Measurements from ENCODE around the gene LY6G6D. TPM values are rescaled to one million over a fixed set of nuclear protein-coding genes. Genes with fewer than 3 reads are reported as not detected.

Gene LY6G6D
- total and polyA plus RNA-seq, 2 of the 13 experiments (the other 11 are each of a cell fraction or from before 2014, with no cell fraction given), result not detected

DNA sequence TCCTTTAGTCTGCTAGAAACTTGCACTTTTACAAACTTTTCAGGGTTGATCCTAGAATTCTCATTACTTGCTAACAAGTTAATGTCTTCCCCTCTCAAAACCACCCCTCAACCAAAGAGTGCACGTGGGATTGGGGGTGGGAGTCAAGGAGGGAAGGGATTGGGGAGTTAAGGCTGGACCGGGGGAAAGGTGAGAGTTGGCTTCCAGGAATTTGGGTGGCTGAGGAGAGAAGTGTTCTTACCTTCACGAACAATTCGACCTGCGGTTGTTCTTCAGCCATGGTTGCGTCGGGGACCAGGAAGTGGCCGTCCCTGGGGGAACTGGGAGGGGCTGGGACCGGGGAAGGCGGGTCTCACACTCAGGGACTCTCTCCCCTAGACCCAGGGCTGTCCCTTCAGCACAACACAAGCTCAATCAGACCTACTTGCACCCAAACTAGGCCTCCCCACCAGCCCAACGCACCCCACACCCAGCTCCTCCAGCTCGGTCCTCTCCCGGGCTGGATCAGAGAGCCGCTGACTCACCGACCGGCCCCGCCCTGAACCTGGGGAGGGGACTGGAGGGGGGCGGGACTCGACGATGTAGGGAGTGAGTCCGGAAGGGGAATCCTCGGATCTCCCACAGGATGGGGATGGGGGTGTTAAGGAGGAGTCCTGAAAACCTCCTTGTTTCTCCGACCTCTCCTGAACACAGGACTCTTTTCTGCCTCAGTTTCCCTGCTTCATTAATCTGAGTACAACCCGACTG, 21.0 kb downstream of the LY6G6D start, which contains the start of gene CLIC1:
Gene CLIC1, minus strand, starts transcription at position 510 of the 747 bp plus-strand sequence. Its CDS starts 230 bp downstream, at position 280.
- Histone ChIP-seq H3K36me3 (replicated peaks in 1 of 2; ENCODE audit: control insufficient read depth in 1 of 2, insufficient read depth in 2 of 2, low read length in 2 of 2) (peaks cover 16 to 32% of the 10 kb centered on the region in 2 experiments), H3K9me3 (ENCODE audit: low read length) (no peaks in the 10 kb centered on the region), H2AFZ (ENCODE audit: low read length) (no peak within 1 kb of the TSS), H3K4me2 (ENCODE audit: low read depth, low read length) (peak within 1 kb of the TSS; percentile 98), H3K9ac (ENCODE audit: insufficient read depth, low read depth, low read length) (peak within 1 kb of the TSS; percentile 98), H3K79me2 (ENCODE audit: insufficient read depth, low read length) (peaks cover 41% of the 10 kb centered on the region), H3K4me1 (ENCODE audit: insufficient read depth, low read length) (peaks cover 73% of the 10 kb centered on the region), H3K4me3 (replicated peaks in 1 of 3; ENCODE audit: insufficient read depth in 1 of 3, low read depth in 2 of 3, low read length in 3 of 3) (peak within 1 kb of the TSS; percentile 71 to 92 (median 92)), H3K27me3 (ENCODE audit: control insufficient read depth in 1 of 2, insufficient read depth in 2 of 2, low read length in 2 of 2) (no peaks in the 10 kb centered on the region; a peak in 1 of 5 replicates), H4K20me1 (ENCODE audit: insufficient read depth, low read length) (peaks cover 24% of the 10 kb centered on the region; the same call in 1 of the 2 replicates), H3K27ac (ENCODE audit: extremely low read length, insufficient read depth, low read length) (peak within 1 kb of the TSS; percentile 99)
- under 1% methylated on average over 22 of the region's 24 CpGs for WGBS (ENCODE audit: low lambda C conversion rate)
- TSS peak; percentile 60 for BruUV-seq (replicated peaks)
- POLR2A ChIA-PET, result interaction anchor here (0.5 to 11.3 kb wide), 35 partner anchors 7 to 1236 kb away, joined by 3 to 279 read pairs (median 20); partner anchors contain the start of genes ABHD16A, APOM, BAG6 and C6orf47
- peak; percentile 76 for FAIRE-seq
- intact Hi-C loops (cut with micrococcal nuclease; ENCODE audit: unreplicated experiment) (loop anchor here (5.0 kb wide), 2 partner anchors 34 to 71 kb away; partner anchors contain the start of genes ABHD16A and LSM2), in situ Hi-C loops (cut with HindIII; ENCODE audit: extremely low pct_ligation_motif_present, low pct_unique_long_range_greater_than_20kb) (no loop called here)
- CTCF ChIA-PET (ENCODE audit: low intra/inter-chr PET ratio, low total read pairs), result no interaction called here
- peak; percentile 55 for ATAC-seq
- DNase-seq (ENCODE audit: low spot score), result peak; percentile 88
- TF ChIP-seq ZSCAN9 (CRISPR knock-in tag; IDR thresholded peaks at IDR 0.05; ENCODE audit: borderline replicate concordance), result peak; percentile 92
- TF ChIP-seq, protein P1, sequence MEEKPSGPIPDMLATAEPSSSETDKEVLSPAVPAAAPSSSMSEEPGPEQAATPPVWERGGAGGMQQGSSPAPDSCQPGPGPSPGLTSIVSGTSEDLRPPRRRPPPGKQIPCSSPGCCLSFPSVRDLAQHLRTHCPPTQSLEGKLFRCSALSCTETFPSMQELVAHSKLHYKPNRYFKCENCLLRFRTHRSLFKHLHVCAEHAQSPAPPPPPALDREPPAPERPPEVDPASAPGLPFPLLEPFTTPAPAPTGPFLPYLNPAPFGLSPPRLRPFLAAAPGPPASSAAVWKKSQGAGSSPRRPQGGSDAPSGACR (CRISPR knock-in tag; IDR thresholded peaks at IDR 0.05), result peak; percentile 94
- TF ChIP-seq, protein P2, sequence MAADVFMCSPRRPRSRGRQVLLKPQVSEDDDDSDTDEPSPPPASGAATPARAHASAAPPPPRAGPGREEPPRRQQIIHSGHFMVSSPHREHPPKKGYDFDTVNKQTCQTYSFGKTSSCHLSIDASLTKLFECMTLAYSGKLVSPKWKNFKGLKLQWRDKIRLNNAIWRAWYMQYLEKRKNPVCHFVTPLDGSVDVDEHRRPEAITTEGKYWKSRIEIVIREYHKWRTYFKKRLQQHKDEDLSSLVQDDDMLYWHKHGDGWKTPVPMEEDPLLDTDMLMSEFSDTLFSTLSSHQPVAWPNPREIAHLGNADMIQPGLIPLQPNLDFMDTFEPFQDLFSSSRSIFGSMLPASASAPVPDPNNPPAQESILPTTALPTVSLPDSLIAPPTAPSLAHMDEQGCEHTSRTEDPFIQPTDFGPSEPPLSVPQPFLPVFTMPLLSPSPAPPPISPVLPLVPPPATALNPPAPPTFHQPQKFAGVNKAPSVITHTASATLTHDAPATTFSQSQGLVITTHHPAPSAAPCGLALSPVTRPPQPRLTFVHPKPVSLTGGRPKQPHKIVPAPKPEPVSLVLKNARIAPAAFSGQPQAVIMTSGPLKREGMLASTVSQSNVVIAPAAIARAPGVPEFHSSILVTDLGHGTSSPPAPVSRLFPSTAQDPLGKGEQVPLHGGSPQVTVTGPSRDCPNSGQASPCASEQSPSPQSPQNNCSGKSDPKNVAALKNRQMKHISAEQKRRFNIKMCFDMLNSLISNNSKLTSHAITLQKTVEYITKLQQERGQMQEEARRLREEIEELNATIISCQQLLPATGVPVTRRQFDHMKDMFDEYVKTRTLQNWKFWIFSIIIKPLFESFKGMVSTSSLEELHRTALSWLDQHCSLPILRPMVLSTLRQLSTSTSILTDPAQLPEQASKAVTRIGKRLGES (CRISPR knock-in tag; IDR thresholded peaks at IDR 0.05; ENCODE audit: borderline replicate concordance), result no peak
- TF ChIP-seq ZNF589 (CRISPR knock-in tag; conservative IDR thresholded peaks at IDR 0.05), result peak; percentile 65; the same call in 1 of the 2 replicates
- peak; percentile 91; the same call in 1 of the 2 replicates for TF ChIP-seq KAT7 (CRISPR knock-in tag; IDR thresholded peaks at IDR 0.05; ENCODE audit: borderline replicate concordance)
- peak; percentile 93 for TF ChIP-seq FOXC1 (CRISPR knock-in tag; IDR thresholded peaks at IDR 0.05; ENCODE audit: borderline replicate concordance)
- TF ChIP-seq, protein P3, sequence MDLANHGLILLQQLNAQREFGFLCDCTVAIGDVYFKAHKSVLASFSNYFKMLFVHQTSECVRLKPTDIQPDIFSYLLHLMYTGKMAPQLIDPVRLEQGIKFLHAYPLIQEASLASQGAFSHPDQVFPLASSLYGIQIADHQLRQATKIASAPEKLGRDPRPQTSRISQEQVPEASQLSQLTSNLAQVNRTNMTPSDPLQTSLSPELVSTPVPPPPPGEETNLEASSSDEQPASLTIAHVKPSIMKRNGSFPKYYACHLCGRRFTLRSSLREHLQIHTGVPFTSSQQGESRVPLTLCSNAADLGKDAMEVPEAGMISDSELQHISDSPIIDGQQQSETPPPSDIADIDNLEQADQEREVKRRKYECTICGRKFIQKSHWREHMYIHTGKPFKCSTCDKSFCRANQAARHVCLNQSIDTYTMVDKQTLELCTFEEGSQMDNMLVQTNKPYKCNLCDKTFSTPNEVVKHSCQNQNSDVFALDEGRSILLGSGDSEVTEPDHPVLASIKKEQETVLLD (CRISPR knock-in tag; IDR thresholded peaks at IDR 0.05; ENCODE audit: low read depth), result peak; percentile 42; the same call in 1 of the 2 replicates
- TF ChIP-seq BHLHE40 (IDR thresholded peaks at IDR 0.05; ENCODE audit: low read length), result no peak; the same call in 1 of the 2 replicates
- 0 out of 2 replicates have a peak, but pooled peaks have one; percentile 91 for TF ChIP-seq MTF2 (CRISPR knock-in tag; IDR thresholded peaks at IDR 0.05; ENCODE audit: borderline replicate concordance)
- TF ChIP-seq PHF21A (CRISPR knock-in tag; IDR thresholded peaks at IDR 0.05), result peak; percentile 62
- TF ChIP-seq KDM4B (CRISPR knock-in tag; IDR thresholded peaks at IDR 0.05), result peak; percentile 82
- 0 out of 2 replicates have a peak, but pooled peaks have one; percentile 78 for TF ChIP-seq ZNF879 (CRISPR knock-in tag; IDR thresholded peaks at IDR 0.05)
- TF ChIP-seq ZMAT3 (CRISPR knock-in tag; conservative IDR thresholded peaks at IDR 0.05), result peak; percentile 60; the same call in 1 of the 2 replicates
- TF ChIP-seq ZMYM3 (CRISPR knock-in tag; IDR thresholded peaks at IDR 0.05), result peak; percentile 11; the same call in 1 of the 2 replicates
- TF ChIP-seq ZNF878 (CRISPR knock-in tag; IDR thresholded peaks at IDR 0.05), result no peak; the same call in 1 of the 2 replicates
- TF ChIP-seq, protein P4, sequence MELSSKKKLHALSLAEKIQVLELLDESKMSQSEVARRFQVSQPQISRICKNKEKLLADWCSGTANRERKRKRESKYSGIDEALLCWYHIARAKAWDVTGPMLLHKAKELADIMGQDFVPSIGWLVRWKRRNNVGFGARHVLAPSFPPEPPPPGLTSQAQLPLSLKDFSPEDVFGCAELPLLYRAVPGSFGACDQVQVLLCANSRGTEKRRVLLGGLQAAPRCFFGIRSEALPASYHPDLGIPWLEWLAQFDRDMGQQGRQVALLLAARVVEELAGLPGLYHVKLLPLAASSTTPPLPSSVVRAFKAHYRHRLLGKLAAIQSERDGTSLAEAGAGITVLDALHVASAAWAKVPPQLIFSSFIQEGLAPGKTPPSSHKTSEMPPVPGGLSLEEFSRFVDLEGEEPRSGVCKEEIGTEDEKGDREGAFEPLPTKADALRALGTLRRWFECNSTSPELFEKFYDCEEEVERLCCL (CRISPR knock-in tag; IDR thresholded peaks at IDR 0.05; ENCODE audit: borderline replicate concordance), result peak; percentile 81; the same call in 1 of the 2 replicates
- no peak for TF ChIP-seq SP140L (CRISPR knock-in tag; IDR thresholded peaks at IDR 0.05; ENCODE audit: borderline replicate concordance)

Measured in HepG2 (cell line).